Peyer's patch (tissue), 4 donors: Measurements from ENCODE around the gene HRH2.

Experiments used
- POLR2A ChIP-seq, 2 donors: fragments of 450-650 bp; IDR thresholded peaks; one replicate each; pipeline ENCODE4 v1.5.1; 2017; ENCODE audit warnings: antibody characterized with exemption in 2 of 2, mild to moderate bottlenecking in 2 of 2, moderate library complexity in 2 of 2
- TF ChIP-seq, protein P1 (sequence below), 6 experiments: fragments of 450-650 bp in 4 of 6; fragments of 200-600 bp in 2 of 6; sonication (generic) in 1 of 6; IDR thresholded peaks; one replicate each; pipeline ENCODE4 v1.5.1; 2017 to 2019; ENCODE audit warnings: antibody characterized with exemption in 6 of 6, mild to moderate bottlenecking in 3 of 6, moderate library complexity in 1 of 6

DNA sequence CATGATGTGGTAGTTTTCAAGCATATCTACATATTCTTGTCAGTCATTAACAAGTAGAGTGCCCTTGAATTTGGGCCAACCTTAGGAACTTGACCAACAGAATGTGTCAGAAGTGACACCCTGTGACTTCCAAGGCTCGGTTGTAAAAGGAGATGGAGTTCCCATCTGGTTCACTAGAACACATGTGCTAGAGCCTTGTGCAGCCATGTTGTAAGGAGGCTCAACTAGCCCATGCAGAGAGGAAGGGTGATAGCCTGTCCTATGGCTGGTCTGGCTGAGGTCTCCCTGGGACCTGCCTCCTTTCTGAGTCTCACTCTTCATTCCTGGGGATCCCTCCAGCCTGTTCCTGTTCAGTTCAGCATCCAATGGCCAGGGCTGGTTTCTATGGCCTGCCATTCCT is 28.1 kb upstream of the HRH2 start:
- TF ChIP-seq, protein P1, sequence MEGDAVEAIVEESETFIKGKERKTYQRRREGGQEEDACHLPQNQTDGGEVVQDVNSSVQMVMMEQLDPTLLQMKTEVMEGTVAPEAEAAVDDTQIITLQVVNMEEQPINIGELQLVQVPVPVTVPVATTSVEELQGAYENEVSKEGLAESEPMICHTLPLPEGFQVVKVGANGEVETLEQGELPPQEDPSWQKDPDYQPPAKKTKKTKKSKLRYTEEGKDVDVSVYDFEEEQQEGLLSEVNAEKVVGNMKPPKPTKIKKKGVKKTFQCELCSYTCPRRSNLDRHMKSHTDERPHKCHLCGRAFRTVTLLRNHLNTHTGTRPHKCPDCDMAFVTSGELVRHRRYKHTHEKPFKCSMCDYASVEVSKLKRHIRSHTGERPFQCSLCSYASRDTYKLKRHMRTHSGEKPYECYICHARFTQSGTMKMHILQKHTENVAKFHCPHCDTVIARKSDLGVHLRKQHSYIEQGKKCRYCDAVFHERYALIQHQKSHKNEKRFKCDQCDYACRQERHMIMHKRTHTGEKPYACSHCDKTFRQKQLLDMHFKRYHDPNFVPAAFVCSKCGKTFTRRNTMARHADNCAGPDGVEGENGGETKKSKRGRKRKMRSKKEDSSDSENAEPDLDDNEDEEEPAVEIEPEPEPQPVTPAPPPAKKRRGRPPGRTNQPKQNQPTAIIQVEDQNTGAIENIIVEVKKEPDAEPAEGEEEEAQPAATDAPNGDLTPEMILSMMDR (IDR thresholded peaks at IDR 0.05) = no peak
- TF ChIP-seq POLR2A (IDR thresholded peaks at IDR 0.05) = no peak
